22Rv1 (cell line): Measurements from ENCODE around the gene PRADC1.

Source experiments
- ZFX ChIP-seq: fragments of 450-650 bp; IDR thresholded peaks from 2 replicates; pipeline ENCODE4 v1.6.1; 2017; ENCODE audit warnings: antibody characterized with exemption, borderline replicate concordance
- TF ChIP-seq, protein P1 (sequence below): fragments of 450-650 bp; IDR thresholded peaks from 2 replicates; pipeline ENCODE4 v1.5.1; 2017; ENCODE audit warnings: mild to moderate bottlenecking

DNA sequence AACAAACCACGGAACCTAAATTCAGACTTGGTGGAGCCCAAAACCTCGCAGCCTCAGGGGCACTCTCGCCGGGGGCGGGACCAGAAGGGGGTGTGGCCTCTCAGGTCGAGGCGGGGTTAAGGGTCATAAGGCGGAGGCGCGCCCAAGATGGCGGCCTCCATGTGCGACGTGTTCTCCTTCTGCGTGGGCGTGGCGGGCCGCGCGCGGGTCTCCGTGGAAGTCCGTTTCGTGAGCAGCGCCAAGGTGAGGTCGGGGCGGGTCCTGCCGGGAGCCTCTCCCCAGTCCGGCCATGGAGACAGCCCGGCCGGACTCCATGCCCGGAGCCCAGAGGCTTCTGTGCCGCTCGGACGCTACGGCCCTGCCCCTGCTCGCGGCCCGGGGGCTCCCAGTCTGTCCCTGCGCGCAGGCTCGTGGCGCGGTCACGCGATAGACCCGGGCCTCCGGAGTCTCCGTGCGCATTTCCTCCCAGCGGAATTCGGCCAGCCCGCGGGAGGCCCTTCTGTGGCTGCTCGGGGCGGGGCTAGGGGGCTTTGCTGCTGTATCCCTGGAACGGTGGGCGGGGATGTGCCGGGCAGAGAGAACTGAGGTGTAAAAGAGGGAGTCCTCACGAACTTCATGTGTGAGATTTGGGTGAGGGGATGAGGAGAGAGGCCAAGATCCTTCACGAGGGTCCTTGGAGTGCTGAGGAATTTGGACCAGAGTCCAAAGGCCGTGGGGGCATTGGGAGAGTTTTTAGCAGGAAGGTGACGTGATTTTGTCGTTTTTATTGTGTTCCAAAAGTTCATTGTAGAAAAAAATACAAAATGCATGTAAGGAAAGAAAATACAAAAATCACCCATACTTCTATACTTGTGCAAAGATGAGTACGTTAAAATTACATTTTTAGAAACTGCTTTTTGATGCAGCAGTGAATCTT lies 18.7 kb downstream of the PRADC1 start, which contains the start of gene SMYD5:
- TF ChIP-seq, protein P1, sequence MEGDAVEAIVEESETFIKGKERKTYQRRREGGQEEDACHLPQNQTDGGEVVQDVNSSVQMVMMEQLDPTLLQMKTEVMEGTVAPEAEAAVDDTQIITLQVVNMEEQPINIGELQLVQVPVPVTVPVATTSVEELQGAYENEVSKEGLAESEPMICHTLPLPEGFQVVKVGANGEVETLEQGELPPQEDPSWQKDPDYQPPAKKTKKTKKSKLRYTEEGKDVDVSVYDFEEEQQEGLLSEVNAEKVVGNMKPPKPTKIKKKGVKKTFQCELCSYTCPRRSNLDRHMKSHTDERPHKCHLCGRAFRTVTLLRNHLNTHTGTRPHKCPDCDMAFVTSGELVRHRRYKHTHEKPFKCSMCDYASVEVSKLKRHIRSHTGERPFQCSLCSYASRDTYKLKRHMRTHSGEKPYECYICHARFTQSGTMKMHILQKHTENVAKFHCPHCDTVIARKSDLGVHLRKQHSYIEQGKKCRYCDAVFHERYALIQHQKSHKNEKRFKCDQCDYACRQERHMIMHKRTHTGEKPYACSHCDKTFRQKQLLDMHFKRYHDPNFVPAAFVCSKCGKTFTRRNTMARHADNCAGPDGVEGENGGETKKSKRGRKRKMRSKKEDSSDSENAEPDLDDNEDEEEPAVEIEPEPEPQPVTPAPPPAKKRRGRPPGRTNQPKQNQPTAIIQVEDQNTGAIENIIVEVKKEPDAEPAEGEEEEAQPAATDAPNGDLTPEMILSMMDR, result no peak
- TF ChIP-seq ZFX, result no peak
